GM04504 (cell line): ENCODE results near the gene ACAA2.

Experiments
- DNase-seq: peaks from one replicate; pipeline ENCODE4 v3.0.0-alpha.2; 2012; ENCODE audit warnings: low read depth

ACAA2 gene, protein sequence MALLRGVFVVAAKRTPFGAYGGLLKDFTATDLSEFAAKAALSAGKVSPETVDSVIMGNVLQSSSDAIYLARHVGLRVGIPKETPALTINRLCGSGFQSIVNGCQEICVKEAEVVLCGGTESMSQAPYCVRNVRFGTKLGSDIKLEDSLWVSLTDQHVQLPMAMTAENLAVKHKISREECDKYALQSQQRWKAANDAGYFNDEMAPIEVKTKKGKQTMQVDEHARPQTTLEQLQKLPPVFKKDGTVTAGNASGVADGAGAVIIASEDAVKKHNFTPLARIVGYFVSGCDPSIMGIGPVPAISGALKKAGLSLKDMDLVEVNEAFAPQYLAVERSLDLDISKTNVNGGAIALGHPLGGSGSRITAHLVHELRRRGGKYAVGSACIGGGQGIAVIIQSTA

DNA sequence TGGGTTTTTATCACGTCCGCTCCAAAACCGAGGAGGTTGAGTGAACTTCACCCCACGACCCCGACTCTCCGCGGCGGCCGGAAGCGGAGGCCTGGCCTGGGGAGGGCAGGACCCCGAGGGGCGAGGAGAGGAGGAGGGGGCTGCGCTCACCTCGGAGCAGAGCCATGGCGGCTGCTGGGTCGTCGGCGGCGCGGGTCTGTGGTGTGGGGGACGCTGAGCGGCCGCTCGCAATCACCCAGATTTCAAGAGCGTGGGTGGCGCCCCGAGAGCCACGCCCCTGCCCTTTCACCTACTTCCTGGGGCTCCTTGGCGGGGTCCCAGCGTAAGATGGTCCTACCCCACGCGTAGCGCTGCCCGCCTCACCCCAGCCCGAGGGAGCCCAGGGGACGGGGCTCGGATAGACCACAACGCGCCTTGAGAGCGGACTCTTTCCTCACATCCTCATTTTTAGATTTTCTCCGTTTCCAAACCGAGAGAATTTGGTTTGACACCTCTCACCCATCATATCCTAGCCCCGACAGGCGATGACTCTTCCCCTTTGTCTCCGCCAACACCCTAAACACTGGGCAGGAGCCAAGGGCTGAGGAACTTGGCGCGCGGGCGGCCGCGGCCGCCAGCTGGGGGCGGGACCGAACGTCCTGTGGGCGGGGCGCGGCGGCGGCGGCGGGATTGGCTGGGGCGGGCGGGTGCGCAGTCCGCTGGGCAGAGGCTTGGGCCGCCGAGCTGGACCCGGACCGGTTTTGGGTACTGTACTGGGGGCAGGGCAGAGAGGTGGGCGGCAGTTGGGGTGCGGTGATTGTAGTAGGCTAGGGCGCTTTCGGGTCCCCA is at the start of gene ACAA2:
Gene ACAA2, minus strand, starts transcription at position 215 of the 828 bp plus-strand sequence. Its CDS starts 49 bp downstream, at position 166.
- DNase-seq, result peak; percentile 81

GRCh38 chr18:49862656-49863385 is 49.5 kb upstream of the ACAA2 start:
- DNase-seq, result no peak

- no peak for DNase-seq
These were observed 48.3 kb upstream of the ACAA2 start for GRCh38 chr18:49861659-49862058.

GRCh38 chr18:49859725-49860124 is 46.4 kb upstream of the ACAA2 start:
- no peak for DNase-seq

DNA sequence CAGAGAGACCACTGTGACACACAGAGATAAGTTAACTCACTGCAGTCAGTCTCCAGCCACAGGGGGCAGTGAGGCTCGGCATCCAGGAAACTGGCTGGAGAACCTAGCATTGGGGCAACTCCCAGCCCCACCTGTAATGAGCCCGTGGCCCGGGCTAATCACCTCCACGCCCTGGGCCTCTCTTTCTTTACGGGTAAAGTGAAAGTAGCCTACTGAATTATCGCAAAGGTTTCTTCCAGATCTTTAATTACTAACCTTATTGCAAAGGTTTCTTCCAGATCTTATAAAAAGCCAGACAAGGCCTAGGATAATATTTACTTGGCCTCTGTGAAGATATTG is 45.7 kb upstream of the ACAA2 start:
- DNase-seq, result no peak

DNA sequence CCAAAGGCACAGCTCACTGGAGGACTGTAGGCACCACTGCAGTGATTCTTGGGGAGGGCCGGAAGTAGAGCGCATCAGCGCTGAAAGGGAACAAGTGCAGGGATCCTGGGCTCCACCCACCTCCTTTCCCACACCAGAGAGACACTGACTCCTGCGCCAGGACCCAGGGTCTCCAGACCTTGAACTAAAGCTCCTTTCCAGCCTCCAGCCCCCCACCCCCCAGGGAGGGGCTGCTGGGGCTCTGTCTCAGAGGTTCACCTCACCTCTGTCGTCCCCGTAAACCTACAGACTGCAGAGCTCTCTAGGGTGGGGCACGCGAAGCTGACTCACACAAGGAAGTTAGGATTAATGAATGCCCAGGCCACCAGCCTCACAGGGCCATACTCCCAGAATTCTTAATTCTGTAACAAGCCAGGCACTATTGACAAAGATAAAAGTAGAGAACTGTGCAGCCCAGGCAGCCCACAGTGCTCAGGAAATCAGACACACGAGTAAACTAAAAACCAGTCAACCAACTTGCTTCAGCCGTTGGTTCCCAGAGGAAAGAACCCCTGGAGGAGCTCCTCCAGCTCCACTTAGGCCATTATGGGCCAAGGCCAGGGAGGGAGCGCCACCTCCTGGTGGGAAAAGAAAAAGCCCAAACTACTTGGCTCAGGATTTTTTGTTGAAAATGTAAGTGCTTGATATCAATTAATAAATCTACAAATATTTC is 45.1 kb upstream of the ACAA2 start:
- peak; percentile 33 for DNase-seq

- no peak for DNase-seq
These were observed 44.4 kb upstream of the ACAA2 start for GRCh38 chr18:49857708-49858107.

GRCh38 chr18:49856496-49856895 is 43.2 kb upstream of the ACAA2 start:
- DNase-seq, result no peak

- no peak for DNase-seq
These were observed 42.5 kb upstream of the ACAA2 start for GRCh38 chr18:49855711-49856415.

DNA sequence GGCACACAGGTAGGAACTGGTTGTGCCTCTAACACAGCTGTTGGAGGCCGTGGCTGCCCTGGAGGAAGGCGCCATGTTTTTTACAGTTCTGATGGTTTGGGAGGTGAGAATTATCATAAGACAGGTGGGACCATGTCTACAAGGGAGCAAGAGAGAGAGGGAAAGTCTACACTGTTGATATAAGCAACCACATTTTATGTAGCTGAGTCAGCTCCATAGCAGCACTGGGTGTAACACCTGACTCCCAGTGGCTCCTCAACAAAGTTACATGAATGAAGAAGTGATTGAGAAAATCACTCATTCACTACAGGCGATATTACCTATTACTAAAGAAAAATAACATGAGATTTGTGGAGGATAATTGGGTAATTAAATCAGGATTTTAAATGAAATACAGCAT is 41.3 kb upstream of the ACAA2 start:
- no peak for DNase-seq

- no peak for DNase-seq
These were observed 40.1 kb upstream of the ACAA2 start for GRCh38 chr18:49853436-49853835.

DNA sequence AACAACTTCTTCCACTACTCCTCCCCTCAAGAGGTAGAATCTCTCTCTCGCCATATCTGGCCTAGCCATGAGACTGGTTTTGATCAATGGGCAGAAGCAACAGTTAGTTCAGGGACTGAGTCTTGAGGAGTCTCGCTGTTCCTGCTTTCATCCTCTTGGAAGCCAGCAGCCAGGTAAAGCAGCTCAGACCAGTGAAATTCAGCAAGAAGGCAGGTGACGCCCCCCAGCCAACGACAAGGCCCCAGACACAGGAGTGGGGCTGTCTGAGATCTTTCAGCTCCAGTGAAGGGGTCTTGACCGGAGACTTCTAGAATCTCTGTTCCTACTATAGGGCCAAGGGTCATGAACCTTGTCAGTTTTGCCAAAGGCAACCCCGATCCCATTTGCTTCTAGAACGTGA is 39.7 kb upstream of the ACAA2 start:
- no peak for DNase-seq

DNA sequence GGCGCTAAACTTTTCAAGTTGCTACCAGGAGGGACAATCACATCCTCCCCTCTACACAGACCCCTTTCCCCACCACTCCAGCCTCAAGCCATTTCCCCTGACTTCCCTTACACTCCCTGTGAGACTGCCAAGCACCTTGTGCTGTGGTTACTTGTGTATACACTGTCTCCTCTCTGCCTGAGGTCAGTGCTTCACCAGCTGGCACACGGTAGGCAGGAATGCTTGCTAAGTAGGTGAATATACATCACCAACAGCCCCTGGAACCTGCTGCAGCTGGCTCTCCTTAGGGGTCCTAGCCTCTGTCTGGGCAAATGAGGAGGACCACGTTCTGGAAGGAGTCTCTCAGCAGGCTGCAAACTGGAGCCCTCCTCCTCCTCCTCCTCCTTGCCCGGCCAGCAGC is 38.3 kb upstream of the ACAA2 start:
- DNase-seq, result no peak

GRCh38 chr18:49850636-49851035 is 37.3 kb upstream of the ACAA2 start:
- DNase-seq, result no peak

- peak; percentile 66 for DNase-seq
These were observed 36.2 kb upstream of the ACAA2 start for GRCh38 chr18:49849331-49850217.

DNA sequence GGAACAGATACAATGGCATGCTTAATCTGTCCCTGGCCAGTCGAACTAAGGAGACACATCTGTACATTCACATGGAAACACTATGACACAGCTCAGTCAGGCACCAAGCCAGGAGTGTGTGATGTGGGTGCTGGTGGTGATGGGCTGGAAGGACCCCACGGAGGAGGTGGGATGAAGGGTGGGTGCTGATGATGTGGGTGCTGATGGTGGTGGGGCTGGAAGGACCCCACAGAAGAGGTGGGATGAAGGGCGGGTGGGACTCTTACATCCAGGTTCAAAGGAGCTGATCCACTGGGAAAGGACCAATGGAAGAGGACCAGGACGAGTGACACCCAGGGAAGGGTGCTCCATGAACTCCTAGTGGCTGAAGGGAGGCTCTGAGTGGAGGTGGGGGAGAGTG is 34.8 kb upstream of the ACAA2 start:
- DNase-seq, result no peak

DNA sequence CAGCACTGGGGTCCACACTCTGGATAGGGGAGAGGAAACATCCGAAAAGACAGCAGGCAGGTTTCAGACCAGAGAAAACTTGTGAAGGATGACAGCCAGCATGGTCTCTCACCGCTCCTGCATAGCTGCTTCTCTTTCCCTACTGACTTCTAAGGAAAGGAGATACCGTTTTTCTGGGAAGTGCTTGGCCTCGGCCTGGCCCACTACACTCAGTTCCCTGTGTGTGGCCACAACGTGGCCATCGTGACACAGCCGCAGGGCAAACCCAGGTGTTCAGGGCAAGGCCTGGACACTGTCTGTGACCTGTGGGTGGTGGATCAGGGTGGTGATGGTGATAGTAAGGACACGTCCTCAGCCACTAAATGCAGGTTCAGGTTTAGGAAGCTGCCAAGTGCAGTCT is 34.2 kb upstream of the ACAA2 start:
- DNase-seq, result no peak

DNA sequence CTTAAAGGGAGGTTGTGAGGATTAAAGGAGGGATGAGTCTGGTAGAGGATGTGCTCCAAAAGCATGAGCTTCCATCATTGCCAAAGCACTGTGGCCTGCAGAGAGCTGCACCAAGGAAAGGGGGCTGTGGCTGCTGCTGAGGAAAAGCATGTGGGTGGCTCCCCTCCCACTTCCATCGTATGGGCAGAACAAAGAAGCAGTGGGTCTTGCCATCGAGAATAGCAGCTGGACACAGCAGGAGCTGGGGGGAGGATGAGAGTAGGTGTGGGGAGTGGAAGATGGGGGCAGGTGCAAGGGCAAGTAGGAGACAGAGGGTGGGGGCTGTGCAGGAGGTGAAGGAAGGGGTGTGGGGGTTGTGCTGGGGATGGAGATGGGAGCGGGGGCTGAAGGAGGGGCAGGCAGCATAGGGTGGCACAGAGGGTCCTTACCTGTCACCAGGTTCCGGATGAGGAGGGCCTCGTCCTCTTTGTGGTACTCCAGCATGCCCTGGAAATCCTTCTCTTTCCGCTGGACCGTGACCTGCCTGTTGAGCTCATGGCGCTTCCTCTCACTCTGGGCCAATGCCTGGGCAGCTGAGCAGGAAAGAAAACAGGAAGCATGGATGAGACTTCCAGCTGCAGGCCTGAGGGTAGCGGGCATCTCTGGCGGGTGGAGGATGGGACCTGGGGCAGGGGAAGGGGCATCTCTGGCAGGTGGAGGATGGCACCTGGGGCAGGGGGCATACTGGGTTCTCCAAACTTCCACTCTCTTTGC is 33.6 kb upstream of the ACAA2 start:
- no peak for DNase-seq

GRCh38 chr18:49846361-49846662 is 33.0 kb upstream of the ACAA2 start:
- DNase-seq, result peak; percentile 29
